ENCODE results near the gene TAS2R5.

- TF ChIP-seq ATF3 (CRISPR knock-in tag; conservative IDR thresholded peaks at IDR 0.05) (no peak), USF2 (CRISPR knock-in tag; IDR thresholded peaks at IDR 0.05) (no peak)
These were observed 26.2 kb upstream of the TAS2R5 start, which contains the start of gene TAS2R3 for GRCh38 chr7:141763797-141764196.

All from WTC11 (cell line).